ENCODE data around the gene TACO1.

The TACO1 gene

GRCh38 chr17:63600569-63601438 is at the start of gene TACO1:
TACO1 (plus strand) TSS chr17:63600895; CDS start chr17:63601084, 189 bp downstream.
- peaks cover 3% of the 10 kb centered on the region for H3K4me1 ChIP-seq (ENCODE audit: control insufficient read depth, low read depth, low read length)
- no peaks in the 10 kb centered on the region for H3K9me3 ChIP-seq (ENCODE audit: control insufficient read depth, low read depth, low read length)
- peaks cover 10% of the 10 kb centered on the region for H3K36me3 ChIP-seq (ENCODE audit: control insufficient read depth, low read depth, low read length)
- peak within 1 kb of the TSS; percentile 91 for H3K4me3 ChIP-seq (ENCODE audit: low read length)
- H3K27me3 ChIP-seq (ENCODE audit: control insufficient read depth, insufficient read depth, low read length), result no peaks in the 10 kb centered on the region
- peak within 1 kb of the TSS; percentile 80 for H3K9ac ChIP-seq (ENCODE audit: low read length)
- no peak within 1 kb of the TSS for H3K27ac ChIP-seq (ENCODE audit: low read length)

DNA sequence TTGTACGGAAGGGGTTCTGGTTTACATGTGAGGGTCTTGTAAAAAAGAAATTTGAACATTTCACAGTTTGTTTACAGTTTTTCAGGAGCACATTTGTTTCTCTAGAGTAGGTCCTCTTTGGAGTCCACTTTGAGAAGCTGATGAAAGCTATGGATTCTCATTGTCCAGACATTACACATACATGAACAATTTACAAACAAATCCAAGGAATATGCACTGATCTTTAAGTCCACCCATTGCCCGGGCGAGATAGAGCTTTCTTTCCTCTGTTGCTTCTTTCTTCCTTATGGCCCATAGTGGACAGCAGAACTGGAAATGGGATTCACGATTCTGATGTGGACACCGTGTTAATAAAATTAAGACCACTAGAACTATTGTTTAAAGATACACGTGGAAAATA is 48.5 kb upstream of the TACO1 start:
- no peak overlapping the region for H3K9ac ChIP-seq (ENCODE audit: low read length)
- H3K4me3 ChIP-seq (ENCODE audit: low read length), result peak overlapping the region; percentile 9
- no peaks in the 10 kb centered on the region for H3K27me3 ChIP-seq (ENCODE audit: control insufficient read depth, insufficient read depth, low read length)
- H3K9me3 ChIP-seq (ENCODE audit: control insufficient read depth, low read depth, low read length), result no peaks in the 10 kb centered on the region
- H3K4me1 ChIP-seq (ENCODE audit: control insufficient read depth, low read depth, low read length), result no peaks in the 10 kb centered on the region
- H3K27ac ChIP-seq (ENCODE audit: low read length), result no peak overlapping the region
- no peaks in the 10 kb centered on the region for H3K36me3 ChIP-seq (ENCODE audit: control insufficient read depth, low read depth, low read length)

DNA sequence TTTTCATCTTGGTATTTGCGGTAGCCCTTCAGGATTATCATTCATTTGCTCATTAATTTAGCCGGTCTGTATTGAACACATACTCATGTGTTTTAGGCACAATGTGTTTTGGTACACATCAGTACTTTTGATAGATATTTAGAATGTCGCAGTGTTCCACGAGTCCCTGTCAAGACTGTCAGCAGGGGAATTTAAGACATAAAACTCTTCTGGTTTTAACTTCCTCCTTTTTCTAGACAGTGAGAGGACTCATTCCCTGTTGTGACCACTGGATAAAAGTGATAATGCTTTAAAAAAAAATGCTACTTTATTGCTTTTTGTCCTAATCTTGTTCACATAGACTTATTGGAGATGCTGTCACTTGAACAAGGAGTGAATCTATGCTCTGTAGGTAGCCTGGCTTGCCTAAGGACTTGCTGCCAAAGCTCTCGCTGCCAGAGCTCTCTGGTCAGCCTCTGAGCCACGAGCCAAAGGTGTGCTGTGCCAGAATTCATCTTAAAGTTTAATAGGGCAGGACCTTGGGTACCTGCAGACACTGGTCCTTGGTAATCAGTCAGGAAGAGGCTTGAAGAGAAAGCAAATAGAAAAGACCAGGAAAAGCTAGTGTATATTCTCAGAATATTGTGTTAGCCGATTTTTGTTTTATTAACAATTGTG is 45.1 kb upstream of the TACO1 start:
- Histone ChIP-seq H3K36me3 (ENCODE audit: control insufficient read depth, low read depth, low read length) (no peaks in the 10 kb centered on the region), H3K4me1 (ENCODE audit: control insufficient read depth, low read depth, low read length) (no peaks in the 10 kb centered on the region), H3K9me3 (ENCODE audit: control insufficient read depth, low read depth, low read length) (no peaks in the 10 kb centered on the region), H3K27me3 (ENCODE audit: control insufficient read depth, insufficient read depth, low read length) (no peaks in the 10 kb centered on the region), H3K27ac (ENCODE audit: low read length) (no peak overlapping the region), H3K4me3 (ENCODE audit: low read length) (no peak overlapping the region), H3K9ac (ENCODE audit: low read length) (no peak overlapping the region)

- Histone ChIP-seq H3K4me1 (ENCODE audit: control insufficient read depth, low read depth, low read length) (no peaks in the 10 kb centered on the region), H3K9ac (ENCODE audit: low read length) (no peak overlapping the region), H3K27ac (ENCODE audit: low read length) (no peak overlapping the region), H3K4me3 (ENCODE audit: low read length) (no peak overlapping the region), H3K36me3 (ENCODE audit: control insufficient read depth, low read depth, low read length) (no peaks in the 10 kb centered on the region), H3K27me3 (ENCODE audit: control insufficient read depth, insufficient read depth, low read length) (no peaks in the 10 kb centered on the region), H3K9me3 (ENCODE audit: control insufficient read depth, low read depth, low read length) (no peaks in the 10 kb centered on the region)
Measured at GRCh38 chr17:63557416-63557815, 43.3 kb upstream of the TACO1 start.

- Histone ChIP-seq H3K36me3 (ENCODE audit: control insufficient read depth, low read depth, low read length) (no peaks in the 10 kb centered on the region), H3K27me3 (ENCODE audit: control insufficient read depth, insufficient read depth, low read length) (no peaks in the 10 kb centered on the region), H3K9ac (ENCODE audit: low read length) (no peak overlapping the region), H3K9me3 (ENCODE audit: control insufficient read depth, low read depth, low read length) (no peaks in the 10 kb centered on the region), H3K4me1 (ENCODE audit: control insufficient read depth, low read depth, low read length) (no peaks in the 10 kb centered on the region), H3K4me3 (ENCODE audit: low read length) (no peak overlapping the region), H3K27ac (ENCODE audit: low read length) (no peak overlapping the region)
Measured at GRCh38 chr17:63558441-63558840, 42.3 kb upstream of the TACO1 start.

DNA sequence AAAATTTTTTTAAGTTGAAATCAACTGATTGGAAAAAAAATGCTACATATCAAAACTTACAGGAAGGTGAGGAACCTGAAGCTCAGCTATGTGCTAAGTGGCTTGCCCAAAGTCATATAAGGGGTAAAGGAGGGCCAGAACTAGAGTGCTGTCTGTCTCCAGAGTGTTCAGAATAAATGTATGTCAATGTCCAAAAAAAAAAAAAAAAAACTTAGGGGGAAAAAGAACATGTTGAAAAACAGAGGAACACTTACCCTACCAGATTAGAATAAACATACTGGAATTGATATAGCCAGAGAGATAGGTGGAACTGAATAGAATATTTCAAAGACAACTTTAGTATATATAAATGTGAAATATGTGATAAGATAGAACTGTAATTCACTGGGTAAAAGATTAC is 38.9 kb upstream of the TACO1 start:
- H3K4me3 ChIP-seq (ENCODE audit: low read length), result no peak overlapping the region
- no peaks in the 10 kb centered on the region for H3K4me1 ChIP-seq (ENCODE audit: control insufficient read depth, low read depth, low read length)
- no peaks in the 10 kb centered on the region for H3K36me3 ChIP-seq (ENCODE audit: control insufficient read depth, low read depth, low read length)
- H3K27me3 ChIP-seq (ENCODE audit: control insufficient read depth, insufficient read depth, low read length), result no peaks in the 10 kb centered on the region
- H3K9me3 ChIP-seq (ENCODE audit: control insufficient read depth, low read depth, low read length), result no peaks in the 10 kb centered on the region
- H3K9ac ChIP-seq (ENCODE audit: low read length), result no peak overlapping the region
- H3K27ac ChIP-seq (ENCODE audit: low read length), result no peak overlapping the region

GRCh38 chr17:63563339-63563738 is 37.4 kb upstream of the TACO1 start:
- H3K4me1 ChIP-seq (ENCODE audit: control insufficient read depth, low read depth, low read length), result no peaks in the 10 kb centered on the region
- H3K4me3 ChIP-seq (ENCODE audit: low read length), result no peak overlapping the region
- H3K27ac ChIP-seq (ENCODE audit: low read length), result no peak overlapping the region
- no peaks in the 10 kb centered on the region for H3K9me3 ChIP-seq (ENCODE audit: control insufficient read depth, low read depth, low read length)
- no peaks in the 10 kb centered on the region for H3K36me3 ChIP-seq (ENCODE audit: control insufficient read depth, low read depth, low read length)
- no peak overlapping the region for H3K9ac ChIP-seq (ENCODE audit: low read length)
- no peaks in the 10 kb centered on the region for H3K27me3 ChIP-seq (ENCODE audit: control insufficient read depth, insufficient read depth, low read length)

GRCh38 chr17:63564562-63564961 is 36.1 kb upstream of the TACO1 start:
- Histone ChIP-seq H3K36me3 (ENCODE audit: control insufficient read depth, low read depth, low read length) (no peaks in the 10 kb centered on the region), H3K9me3 (ENCODE audit: control insufficient read depth, low read depth, low read length) (no peaks in the 10 kb centered on the region), H3K27ac (ENCODE audit: low read length) (no peak overlapping the region), H3K4me3 (ENCODE audit: low read length) (no peak overlapping the region), H3K9ac (ENCODE audit: low read length) (no peak overlapping the region), H3K27me3 (ENCODE audit: control insufficient read depth, insufficient read depth, low read length) (no peaks in the 10 kb centered on the region), H3K4me1 (ENCODE audit: control insufficient read depth, low read depth, low read length) (no peaks in the 10 kb centered on the region)

GRCh38 chr17:63567229-63567628 is 33.5 kb upstream of the TACO1 start:
- H3K27me3 ChIP-seq (ENCODE audit: control insufficient read depth, insufficient read depth, low read length), result no peaks in the 10 kb centered on the region
- no peaks in the 10 kb centered on the region for H3K4me1 ChIP-seq (ENCODE audit: control insufficient read depth, low read depth, low read length)
- no peak overlapping the region for H3K4me3 ChIP-seq (ENCODE audit: low read length)
- H3K9me3 ChIP-seq (ENCODE audit: control insufficient read depth, low read depth, low read length), result no peaks in the 10 kb centered on the region
- no peak overlapping the region for H3K9ac ChIP-seq (ENCODE audit: low read length)
- no peak overlapping the region for H3K27ac ChIP-seq (ENCODE audit: low read length)
- H3K36me3 ChIP-seq (ENCODE audit: control insufficient read depth, low read depth, low read length), result no peaks in the 10 kb centered on the region

GRCh38 chr17:63568563-63568962 is 32.1 kb upstream of the TACO1 start:
- Histone ChIP-seq H3K4me1 (ENCODE audit: control insufficient read depth, low read depth, low read length) (no peaks in the 10 kb centered on the region), H3K9me3 (ENCODE audit: control insufficient read depth, low read depth, low read length) (no peaks in the 10 kb centered on the region), H3K4me3 (ENCODE audit: low read length) (no peak overlapping the region), H3K36me3 (ENCODE audit: control insufficient read depth, low read depth, low read length) (no peaks in the 10 kb centered on the region), H3K9ac (ENCODE audit: low read length) (no peak overlapping the region), H3K27me3 (ENCODE audit: control insufficient read depth, insufficient read depth, low read length) (no peaks in the 10 kb centered on the region), H3K27ac (ENCODE audit: low read length) (no peak overlapping the region)

- Histone ChIP-seq H3K27me3 (ENCODE audit: control insufficient read depth, insufficient read depth, low read length) (no peaks in the 10 kb centered on the region), H3K9ac (ENCODE audit: low read length) (no peak overlapping the region), H3K4me3 (ENCODE audit: low read length) (no peak overlapping the region), H3K36me3 (ENCODE audit: control insufficient read depth, low read depth, low read length) (no peaks in the 10 kb centered on the region), H3K27ac (ENCODE audit: low read length) (no peak overlapping the region), H3K4me1 (ENCODE audit: control insufficient read depth, low read depth, low read length) (no peaks in the 10 kb centered on the region), H3K9me3 (ENCODE audit: control insufficient read depth, low read depth, low read length) (no peaks in the 10 kb centered on the region)
Measured at GRCh38 chr17:63571632-63572310, 28.9 kb upstream of the TACO1 start.

All from iPS-18a (cell line).